Measurements from ENCODE around the gene HIGD2B. TPM values are rescaled to one million over a fixed set of nuclear protein-coding genes. Genes with fewer than 3 reads are reported as not detected.
A peak's percentile ranks its signal among the peaks of the same experiment; 100 is the strongest.
"Not testable (repeated sequence)": the region's sequence is repeated elsewhere in the genome, so short reads cannot be mapped to it uniquely, and the experiment has no call there.

HIGD2B gene
- total RNA-seq, 2 experiments from 2014 or later = 0.27 to 0.31 TPM

DNA sequence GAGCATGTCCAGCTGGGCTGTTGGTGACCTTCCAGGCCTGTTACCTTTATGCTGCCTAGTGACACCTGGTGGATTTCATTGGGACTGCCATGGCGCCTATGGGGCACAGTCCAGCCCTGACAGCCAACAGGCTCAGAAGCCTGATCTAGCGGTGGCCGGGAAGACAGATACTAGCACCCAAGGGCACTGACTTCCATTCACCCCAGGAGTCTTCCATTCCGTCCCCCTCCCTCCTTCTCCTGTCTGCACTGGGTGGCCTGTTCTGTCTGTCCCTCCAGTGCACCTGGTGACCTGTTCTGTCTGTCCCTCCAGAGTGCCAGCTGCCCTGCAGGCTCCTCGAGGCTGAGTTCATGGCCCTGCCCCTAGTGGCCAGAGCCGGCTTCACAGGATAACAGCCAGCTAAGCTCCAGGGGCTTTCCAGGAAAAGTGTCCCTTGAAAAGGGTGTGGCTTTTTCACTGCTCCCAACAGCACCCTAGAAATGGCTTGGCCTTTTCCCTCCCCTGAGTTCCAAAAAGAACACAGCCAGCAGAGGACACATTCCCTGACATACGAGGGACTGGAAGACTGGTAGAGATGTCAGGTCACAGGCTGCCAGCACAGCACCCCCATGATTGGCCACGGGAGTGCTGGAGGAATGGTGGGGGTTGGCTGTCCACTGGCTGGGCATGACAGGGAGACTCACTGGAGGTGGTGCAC is 15.2 kb downstream of the HIGD2B start:
- DNase-seq = peak; percentile 86
- CTCF ChIA-PET = interaction anchor here (0.6 to 5.8 kb wide), 13 partner anchors 10 to 543 kb away, joined by 3 to 35 read pairs (median 4); partner anchors contain the start of genes BBS4 and HIGD2B
- H3K27ac Mint-ChIP-seq; POLR2A ChIA-PET; H3K27me3 Mint-ChIP-seq; H3K9me3 Mint-ChIP-seq; H3K4me1 Mint-ChIP-seq (ENCODE audit: low read depth); H3K36me3 Mint-ChIP-seq: not testable (repeated sequence)
- H3K4me3 Mint-ChIP-seq = peak overlapping the region; percentile 66
- intact Hi-C loops (cut with micrococcal nuclease) = loop anchor here (5.0 kb wide), 3 partner anchors 69 to 359 kb away; no protein-coding TSS in a partner anchor

GRCh38 chr15:72669803-72670202 is 16.2 kb downstream of the HIGD2B start:
- H3K36me3 Mint-ChIP-seq; CTCF ChIA-PET; H3K9me3 Mint-ChIP-seq; H3K27me3 Mint-ChIP-seq; DNase-seq; H3K4me1 Mint-ChIP-seq (ENCODE audit: low read depth); H3K4me3 Mint-ChIP-seq; H3K27ac Mint-ChIP-seq; POLR2A ChIA-PET: not testable (repeated sequence)
- intact Hi-C loops (cut with micrococcal nuclease) = loop anchor here (5.0 kb wide), 3 partner anchors 68 to 358 kb away; no protein-coding TSS in a partner anchor

- DNase-seq; H3K9me3 Mint-ChIP-seq; H3K27me3 Mint-ChIP-seq; H3K27ac Mint-ChIP-seq; H3K4me1 Mint-ChIP-seq (ENCODE audit: low read depth); CTCF ChIA-PET; POLR2A ChIA-PET; H3K36me3 Mint-ChIP-seq; H3K4me3 Mint-ChIP-seq; intact Hi-C loops (cut with micrococcal nuclease): not testable (repeated sequence)
Measured at GRCh38 chr15:72665706-72666105, 20.3 kb downstream of the HIGD2B start.

GRCh38 chr15:72663931-72664330 is 22.1 kb downstream of the HIGD2B start:
- H3K27ac Mint-ChIP-seq; DNase-seq; H3K4me1 Mint-ChIP-seq (ENCODE audit: low read depth); POLR2A ChIA-PET; H3K36me3 Mint-ChIP-seq; H3K9me3 Mint-ChIP-seq; H3K27me3 Mint-ChIP-seq; H3K4me3 Mint-ChIP-seq; CTCF ChIA-PET; intact Hi-C loops (cut with micrococcal nuclease): not testable (repeated sequence)

DNA sequence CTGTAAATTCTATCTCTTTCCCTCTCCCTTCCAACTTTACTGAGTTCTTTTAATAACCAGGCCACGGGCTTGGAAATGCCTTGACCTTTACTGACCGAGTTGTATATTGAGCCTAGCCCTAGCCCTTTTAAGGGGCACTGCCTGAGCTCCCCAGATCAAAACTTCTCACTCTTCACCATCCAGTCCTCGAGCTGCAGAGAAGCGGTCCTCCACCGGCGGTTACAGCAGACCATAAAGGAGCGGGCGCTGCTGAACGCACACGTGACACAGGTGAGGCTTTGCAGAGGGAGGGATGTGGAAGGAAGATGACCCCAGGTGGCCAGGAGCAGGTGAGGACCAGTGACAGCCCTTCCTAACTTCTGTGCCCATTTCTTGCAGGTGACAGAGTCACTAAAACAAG is 24.9 kb downstream of the HIGD2B start:
- H3K27ac Mint-ChIP-seq; intact Hi-C loops (cut with micrococcal nuclease); H3K4me3 Mint-ChIP-seq; H3K27me3 Mint-ChIP-seq; CTCF ChIA-PET; DNase-seq; H3K9me3 Mint-ChIP-seq; H3K4me1 Mint-ChIP-seq (ENCODE audit: low read depth); POLR2A ChIA-PET; H3K36me3 Mint-ChIP-seq: not testable (repeated sequence)

DNA sequence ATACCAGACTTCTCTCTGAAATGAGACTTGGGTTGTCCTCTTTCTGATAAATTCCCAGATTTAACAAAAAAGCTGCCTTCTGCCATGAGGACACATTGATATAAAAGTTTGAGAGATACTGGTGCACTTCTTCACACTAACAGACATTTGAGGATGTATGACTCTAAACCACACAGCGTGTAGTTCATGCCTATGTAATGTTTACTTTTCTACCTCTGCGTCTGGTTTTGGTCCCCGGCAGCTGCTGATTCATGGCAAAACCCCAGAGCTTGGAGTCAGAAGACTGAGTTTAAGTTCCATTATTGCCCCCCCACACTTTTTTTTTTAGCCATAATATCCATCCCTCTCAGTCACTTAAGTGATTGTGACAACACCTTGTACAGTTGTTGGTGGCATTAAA is 30.0 kb downstream of the HIGD2B start:
- H3K27ac Mint-ChIP-seq; H3K9me3 Mint-ChIP-seq; DNase-seq; POLR2A ChIA-PET; H3K36me3 Mint-ChIP-seq; H3K4me1 Mint-ChIP-seq (ENCODE audit: low read depth); H3K4me3 Mint-ChIP-seq; H3K27me3 Mint-ChIP-seq; intact Hi-C loops (cut with micrococcal nuclease); CTCF ChIA-PET: not testable (repeated sequence)

GRCh38 chr15:72654397-72654796 is 31.6 kb downstream of the HIGD2B start, which contains the start of gene GOLGA6B:
TSS of gene GOLGA6B (plus strand) at chr15:72654697. CDS start at chr15:72654738, 41 bp downstream.
- H3K4me3 Mint-ChIP-seq; H3K4me1 Mint-ChIP-seq (ENCODE audit: low read depth); H3K27me3 Mint-ChIP-seq; intact Hi-C loops (cut with micrococcal nuclease); POLR2A ChIA-PET; H3K9me3 Mint-ChIP-seq; H3K27ac Mint-ChIP-seq; H3K36me3 Mint-ChIP-seq; CTCF ChIA-PET; DNase-seq: not testable (repeated sequence)

- H3K27ac Mint-ChIP-seq; H3K9me3 Mint-ChIP-seq; H3K4me1 Mint-ChIP-seq (ENCODE audit: low read depth); H3K36me3 Mint-ChIP-seq; intact Hi-C loops (cut with micrococcal nuclease); H3K4me3 Mint-ChIP-seq; H3K27me3 Mint-ChIP-seq; POLR2A ChIA-PET; DNase-seq; CTCF ChIA-PET: not testable (repeated sequence)
Measured at GRCh38 chr15:72648631-72649253, 37.2 kb downstream of the HIGD2B start.

DNA sequence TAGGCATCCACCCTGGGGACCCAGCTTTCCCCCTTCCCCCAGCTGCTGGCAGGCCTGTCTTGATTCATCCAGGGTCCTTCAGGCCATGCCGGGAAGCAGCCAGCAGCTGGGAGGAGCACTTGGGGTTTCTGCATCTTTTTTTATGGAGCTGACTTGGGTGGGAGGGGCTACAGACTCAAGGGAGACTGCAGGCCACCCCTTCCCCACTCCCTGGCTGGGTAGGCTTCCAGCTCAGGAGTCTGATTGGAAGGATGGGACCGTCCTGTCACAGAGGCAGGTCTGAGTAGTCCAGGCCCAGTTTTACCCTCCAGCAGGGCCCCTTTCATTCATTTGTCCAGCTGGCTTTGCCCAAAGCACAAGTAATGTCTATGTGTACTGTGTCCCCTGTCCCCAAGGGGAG is 43.7 kb downstream of the HIGD2B start:
- POLR2A ChIA-PET; DNase-seq; H3K27me3 Mint-ChIP-seq; H3K4me3 Mint-ChIP-seq; CTCF ChIA-PET; H3K36me3 Mint-ChIP-seq; H3K4me1 Mint-ChIP-seq (ENCODE audit: low read depth); H3K27ac Mint-ChIP-seq; H3K9me3 Mint-ChIP-seq; intact Hi-C loops (cut with micrococcal nuclease): not testable (repeated sequence)

DNA sequence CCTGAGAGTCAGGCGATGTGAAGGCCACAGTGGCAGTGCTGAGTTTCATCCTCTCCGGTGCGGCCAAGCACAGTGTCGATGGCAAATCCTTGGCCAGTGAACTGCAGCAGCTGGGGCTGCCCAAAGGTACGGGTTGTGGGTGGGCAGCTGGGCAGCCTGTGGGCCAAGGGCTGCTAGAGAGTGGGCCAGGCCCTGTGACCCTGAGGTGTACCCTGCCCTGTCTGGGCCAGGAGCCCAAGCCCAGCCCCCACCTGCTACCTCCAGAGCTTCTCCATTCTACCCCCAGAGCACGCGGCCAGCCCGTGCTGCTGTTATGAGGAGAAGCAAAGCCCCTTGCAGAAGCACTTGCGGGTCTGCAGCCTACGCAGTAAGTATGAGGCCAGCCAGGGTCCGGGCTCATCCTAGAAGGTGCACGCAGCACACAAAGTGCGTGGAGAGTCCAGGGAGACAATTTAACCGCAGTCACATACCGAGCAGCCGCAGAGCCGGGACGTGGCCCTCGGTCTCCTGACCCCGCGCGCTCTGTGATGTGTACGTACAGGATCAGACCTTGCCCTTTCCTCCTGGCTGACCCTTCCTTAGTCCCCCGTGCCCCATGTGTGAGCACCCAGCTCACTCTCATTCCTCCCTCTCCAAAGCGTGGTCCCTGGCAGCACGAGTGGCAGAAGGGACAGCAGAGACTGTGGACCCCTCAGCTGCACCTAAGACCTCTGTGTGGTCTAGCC is 46.1 kb downstream of the HIGD2B start:
- H3K4me3 Mint-ChIP-seq; H3K4me1 Mint-ChIP-seq (ENCODE audit: low read depth); H3K9me3 Mint-ChIP-seq; DNase-seq; H3K27me3 Mint-ChIP-seq; intact Hi-C loops (cut with micrococcal nuclease); CTCF ChIA-PET; H3K36me3 Mint-ChIP-seq; POLR2A ChIA-PET; H3K27ac Mint-ChIP-seq: not testable (repeated sequence)

- H3K9me3 Mint-ChIP-seq; H3K36me3 Mint-ChIP-seq; intact Hi-C loops (cut with micrococcal nuclease); H3K27ac Mint-ChIP-seq; H3K4me1 Mint-ChIP-seq (ENCODE audit: low read depth); H3K27me3 Mint-ChIP-seq; CTCF ChIA-PET; POLR2A ChIA-PET: not testable (repeated sequence)
- peak; percentile 82 for DNase-seq
- H3K4me3 Mint-ChIP-seq = peak overlapping the region; percentile 45
Measured at GRCh38 chr15:72636519-72637282, 49.3 kb downstream of the HIGD2B start.

- intact Hi-C loops (cut with micrococcal nuclease); POLR2A ChIA-PET; H3K4me3 Mint-ChIP-seq; H3K27me3 Mint-ChIP-seq; DNase-seq; H3K36me3 Mint-ChIP-seq; H3K27ac Mint-ChIP-seq; H3K9me3 Mint-ChIP-seq; H3K4me1 Mint-ChIP-seq (ENCODE audit: low read depth): not testable (repeated sequence)
- CTCF ChIA-PET = interaction anchor here (1.2 kb wide), 1 partner anchor 29 kb away, joined by 4 read pairs; no protein-coding TSS in a partner anchor
Measured at GRCh38 chr15:72629068-72629570, 56.9 kb downstream of the HIGD2B start.
